Breast epithelium (tissue), 4 donors: ENCODE measurements around the gene MUC20. TPM values are rescaled to one million over a fixed set of nuclear protein-coding genes. Genes with fewer than 3 reads are reported as not detected.

Experiments used
- DNase-seq, 2 donors: peaks; one replicate each; pipeline ENCODE4 v3.0.0-alpha.2; 2019; ENCODE audit warnings: low spot score in 2 of 2
- H3K27ac ChIP-seq, 2 donors: fragments of 200-600 bp; sonication (generic) in 1 of 2; one replicate each; pipeline ENCODE4 v1.5.1; 2016 to 2019; ENCODE audit warnings: mild to moderate bottlenecking in 1 of 2
- H3K27me3 ChIP-seq, 2 donors: fragments of 200-600 bp; sonication (generic) in 1 of 2; one replicate each; pipeline versions ENCODE4 v1.5.1 to v1.6.0; 2017 to 2019; ENCODE audit warnings: control low read depth in 1 of 2, mild to moderate bottlenecking in 1 of 2
- H3K36me3 ChIP-seq: fragments of 200-600 bp; one replicate; pipeline ENCODE4 v1.5.1; 2019
- H3K4me1 ChIP-seq, 2 donors: fragments of 200-600 bp; sonication (generic); one replicate each; pipeline ENCODE4 v1.5.1; 2016 to 2019; ENCODE audit warnings: control low read depth in 1 of 2
- H3K4me3 ChIP-seq, 3 donors: fragments of 200-600 bp; sonication (generic); 1 replicate in 2 of 3; 2 replicates in 1 of 3; pipeline ENCODE4 v1.5.1; 2016 to 2019; ENCODE audit warnings: mild to moderate bottlenecking in 3 of 3, moderate library complexity in 2 of 3
- H3K9me3 ChIP-seq, 2 donors: fragments of 200-600 bp; sonication (generic) in 1 of 2; one replicate each; pipeline ENCODE4 v1.5.1; 2016 to 2019; ENCODE audit warnings: control low read depth in 1 of 2
- POLR2A ChIP-seq: fragments of 450-650 bp; IDR thresholded peaks from one replicate; pipeline ENCODE4 v1.6.1; 2016; ENCODE audit warnings: antibody characterized with exemption, mild to moderate bottlenecking, moderate library complexity
- POLR2AphosphoS5 ChIP-seq, 3 donors: sonication (generic); formaldehyde crosslinking; IDR thresholded peaks; one replicate each; pipeline ENCODE4 v1.6.1; 2017; ENCODE audit warnings: antibody characterized with exemption in 3 of 3
- intact Hi-C: fragments of 100-400 bp; cut with DNase I; formaldehyde crosslinking; loops from one replicate; pipeline ENCODE4 v1.15.1; 2023; ENCODE audit warnings: low total_unique reads
- total RNA-seq, 3 donors: library from RNA; depleted of rRNA; stranded (reverse); fragments of >200 nt; gene quantifications; one replicate each; pipeline ENCODE4 v1.1.0, GENCODE V29; 2016
- TF ChIP-seq, protein P1 (sequence below), 3 donors: fragments of 450-650 bp; IDR thresholded peaks; one replicate each; pipeline ENCODE4 v1.5.1; 2016 to 2017; ENCODE audit warnings: antibody characterized with exemption in 3 of 3, mild to moderate bottlenecking in 3 of 3, moderate library complexity in 3 of 3

The MUC20 gene
- total RNA-seq, 3 donors from 2014 or later: 2.7 to 24.3 (median 20.1) TPM

- intact Hi-C loops: no loop called here
- no peak for TF ChIP-seq POLR2A
- TF ChIP-seq, protein P1, sequence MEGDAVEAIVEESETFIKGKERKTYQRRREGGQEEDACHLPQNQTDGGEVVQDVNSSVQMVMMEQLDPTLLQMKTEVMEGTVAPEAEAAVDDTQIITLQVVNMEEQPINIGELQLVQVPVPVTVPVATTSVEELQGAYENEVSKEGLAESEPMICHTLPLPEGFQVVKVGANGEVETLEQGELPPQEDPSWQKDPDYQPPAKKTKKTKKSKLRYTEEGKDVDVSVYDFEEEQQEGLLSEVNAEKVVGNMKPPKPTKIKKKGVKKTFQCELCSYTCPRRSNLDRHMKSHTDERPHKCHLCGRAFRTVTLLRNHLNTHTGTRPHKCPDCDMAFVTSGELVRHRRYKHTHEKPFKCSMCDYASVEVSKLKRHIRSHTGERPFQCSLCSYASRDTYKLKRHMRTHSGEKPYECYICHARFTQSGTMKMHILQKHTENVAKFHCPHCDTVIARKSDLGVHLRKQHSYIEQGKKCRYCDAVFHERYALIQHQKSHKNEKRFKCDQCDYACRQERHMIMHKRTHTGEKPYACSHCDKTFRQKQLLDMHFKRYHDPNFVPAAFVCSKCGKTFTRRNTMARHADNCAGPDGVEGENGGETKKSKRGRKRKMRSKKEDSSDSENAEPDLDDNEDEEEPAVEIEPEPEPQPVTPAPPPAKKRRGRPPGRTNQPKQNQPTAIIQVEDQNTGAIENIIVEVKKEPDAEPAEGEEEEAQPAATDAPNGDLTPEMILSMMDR (IDR thresholded peaks at IDR 0.05): no peak
- TF ChIP-seq POLR2AphosphoS5 (IDR thresholded peaks at IDR 0.05): no peak
- H3K36me3 ChIP-seq: no peaks in the 10 kb centered on the region
- no peak for DNase-seq
- H3K9me3 ChIP-seq: no peaks in the 10 kb centered on the region
- peaks cover 0 to 9% of the 10 kb centered on the region in 2 donors for H3K4me1 ChIP-seq
- no peak overlapping the region for H3K4me3 ChIP-seq
- H3K27ac ChIP-seq: no peak overlapping the region
- H3K27me3 ChIP-seq: peaks cover 0 to 13% of the 10 kb centered on the region in 2 donors
Measured at GRCh38 chr3:195755391-195755790, 34.6 kb downstream of the MUC20 start.

GRCh38 chr3:195755791-195756676 lies 35.3 kb downstream of the MUC20 start:
- no peaks in the 10 kb centered on the region for H3K9me3 ChIP-seq
- intact Hi-C loops: no loop called here
- H3K4me3 ChIP-seq: no peak overlapping the region
- peaks cover 0 to 9% of the 10 kb centered on the region in 2 donors for H3K4me1 ChIP-seq
- no peak for DNase-seq
- peaks cover 0 to 13% of the 10 kb centered on the region in 2 donors for H3K27me3 ChIP-seq
- no peak overlapping the region for H3K27ac ChIP-seq
- TF ChIP-seq, protein P1 (IDR thresholded peaks at IDR 0.05): no peak
- TF ChIP-seq POLR2A: no peak
- TF ChIP-seq POLR2AphosphoS5 (IDR thresholded peaks at IDR 0.05): no peak
- H3K36me3 ChIP-seq: no peaks in the 10 kb centered on the region

DNA sequence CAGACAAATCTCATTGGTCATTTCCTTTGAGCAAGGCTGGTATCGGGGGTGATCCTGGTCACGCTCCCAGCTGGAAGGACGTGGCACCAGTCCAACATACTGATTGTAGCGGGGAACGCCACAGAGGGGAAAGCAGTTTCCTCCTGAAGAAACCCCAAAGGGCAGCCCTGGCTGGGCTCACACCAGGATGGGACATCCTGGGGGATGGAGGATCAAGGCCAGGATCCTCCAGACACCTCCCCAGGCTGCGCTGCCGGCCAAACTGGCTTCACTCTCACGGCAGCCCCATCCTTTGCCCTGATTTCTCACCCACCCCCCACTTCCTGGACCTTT lies 36.6 kb downstream of the MUC20 start:
- TF ChIP-seq, protein P1 (IDR thresholded peaks at IDR 0.05): no peak
- TF ChIP-seq POLR2A: no peak
- TF ChIP-seq POLR2AphosphoS5 (IDR thresholded peaks at IDR 0.05): no peak
- Histone ChIP-seq H3K4me1 (peaks cover 0 to 9% of the 10 kb centered on the region in 2 donors), H3K27me3 (peaks cover 0 to 21% of the 10 kb centered on the region in 2 donors), H3K9me3 (no peaks in the 10 kb centered on the region), H3K4me3 (peak overlapping the region in 1 of 3 donors; percentile 27), H3K36me3 (no peaks in the 10 kb centered on the region), H3K27ac (no peak overlapping the region)
- intact Hi-C loops: no loop called here
- DNase-seq: peak in 1 of 2 donors; percentile 41

DNA sequence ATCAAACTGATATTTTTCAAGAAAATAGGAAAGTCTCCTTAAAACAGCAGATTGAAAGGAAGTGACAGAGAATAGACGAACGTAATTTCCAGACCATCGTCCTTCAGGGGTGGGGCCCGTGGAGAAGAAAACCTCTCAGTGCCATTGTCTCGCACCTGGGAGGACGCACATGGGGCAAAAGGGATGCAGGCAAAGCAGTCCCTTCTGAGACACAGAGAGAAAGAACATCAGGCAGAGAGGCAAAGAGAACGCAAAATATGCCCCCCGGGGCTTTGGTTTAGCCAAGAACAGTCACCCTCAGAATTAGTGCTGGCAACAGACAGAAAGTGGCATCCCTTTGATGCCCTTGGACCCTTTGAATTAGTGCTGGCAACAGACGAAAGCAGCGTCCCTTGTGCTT lies 37.0 kb downstream of the MUC20 start:
- no peak for DNase-seq
- Histone ChIP-seq H3K4me3 (peak overlapping the region in 1 of 3 donors; percentile 27), H3K27me3 (peaks cover 0 to 21% of the 10 kb centered on the region in 2 donors), H3K36me3 (no peaks in the 10 kb centered on the region), H3K27ac (no peak overlapping the region), H3K9me3 (no peaks in the 10 kb centered on the region), H3K4me1 (peaks cover 0 to 9% of the 10 kb centered on the region in 2 donors)
- intact Hi-C loops: no loop called here
- TF ChIP-seq, protein P1 (IDR thresholded peaks at IDR 0.05): no peak

- peaks cover 0 to 9% of the 10 kb centered on the region in 2 donors for H3K4me1 ChIP-seq
- no peaks in the 10 kb centered on the region for H3K36me3 ChIP-seq
- H3K9me3 ChIP-seq: no peaks in the 10 kb centered on the region
- no peak overlapping the region for H3K4me3 ChIP-seq
- TF ChIP-seq, protein P1 (IDR thresholded peaks at IDR 0.05): no peak
- TF ChIP-seq POLR2A (no peak), POLR2AphosphoS5 (IDR thresholded peaks at IDR 0.05) (no peak)
- intact Hi-C loops: no loop called here
- DNase-seq: no peak
- no peak overlapping the region for H3K27ac ChIP-seq
- peaks cover 0 to 21% of the 10 kb centered on the region in 2 donors for H3K27me3 ChIP-seq
Measured at GRCh38 chr3:195758721-195759353, 38.1 kb downstream of the MUC20 start.
